Fibroblast of the aortic adventitia (primary cell): ENCODE results near the gene PFKFB2. TPM values are rescaled to one million over a fixed set of nuclear protein-coding genes. Genes with fewer than 3 reads are reported as not detected.

Experiments
- DNase-seq: peaks from one replicate; pipeline ENCODE4 v3.0.0-alpha.2; 2010; ENCODE audit warnings: low read depth
- H3K4me3 ChIP-seq: 2 replicates; pipeline ENCODE4 v1.5.1; 2011; ENCODE audit warnings: low read depth, mild to moderate bottlenecking, control low read depth, low read length, moderate library complexity
- total RNA-seq: library from RNA; depleted of rRNA; stranded (reverse); fragments of >200 nt; gene quantifications from 2 replicates; pipeline ENCODE4 v1.2.3, GENCODE V29; 2012; ENCODE audit warnings: low replicate concordance
- TF ChIP-seq, protein P1 (sequence below): IDR thresholded peaks from 2 replicates; pipeline ENCODE4 v1.5.1; 2011; ENCODE audit warnings: mild to moderate bottlenecking, low read length, control low read depth, inconsistent platforms; ENCODE audit not compliant: insufficient read depth

The PFKFB2 gene
- total RNA-seq, 1 donor: 6.9 TPM

DNA sequence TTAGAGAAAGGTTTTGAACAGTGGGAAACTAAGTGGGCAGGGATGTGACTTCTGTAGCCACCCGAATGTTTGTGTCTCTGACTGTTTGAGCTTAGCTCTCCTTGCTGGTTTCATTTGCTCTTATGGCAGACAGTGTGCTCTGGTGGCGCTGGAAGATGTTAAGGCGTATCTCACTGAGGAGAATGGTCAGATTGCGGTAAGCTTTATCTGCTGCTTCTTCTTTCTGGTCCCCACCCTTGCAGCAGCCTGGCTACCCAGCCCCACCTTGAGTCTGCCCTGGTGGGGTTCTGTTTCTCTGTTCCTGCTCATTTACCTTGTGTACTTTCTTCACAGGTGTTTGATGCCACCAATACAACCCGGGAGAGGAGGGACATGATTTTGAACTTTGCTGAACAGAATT is 9.9 kb downstream of the PFKFB2 start:
- H3K4me3 ChIP-seq: no peak overlapping the region
- TF ChIP-seq, protein P1, sequence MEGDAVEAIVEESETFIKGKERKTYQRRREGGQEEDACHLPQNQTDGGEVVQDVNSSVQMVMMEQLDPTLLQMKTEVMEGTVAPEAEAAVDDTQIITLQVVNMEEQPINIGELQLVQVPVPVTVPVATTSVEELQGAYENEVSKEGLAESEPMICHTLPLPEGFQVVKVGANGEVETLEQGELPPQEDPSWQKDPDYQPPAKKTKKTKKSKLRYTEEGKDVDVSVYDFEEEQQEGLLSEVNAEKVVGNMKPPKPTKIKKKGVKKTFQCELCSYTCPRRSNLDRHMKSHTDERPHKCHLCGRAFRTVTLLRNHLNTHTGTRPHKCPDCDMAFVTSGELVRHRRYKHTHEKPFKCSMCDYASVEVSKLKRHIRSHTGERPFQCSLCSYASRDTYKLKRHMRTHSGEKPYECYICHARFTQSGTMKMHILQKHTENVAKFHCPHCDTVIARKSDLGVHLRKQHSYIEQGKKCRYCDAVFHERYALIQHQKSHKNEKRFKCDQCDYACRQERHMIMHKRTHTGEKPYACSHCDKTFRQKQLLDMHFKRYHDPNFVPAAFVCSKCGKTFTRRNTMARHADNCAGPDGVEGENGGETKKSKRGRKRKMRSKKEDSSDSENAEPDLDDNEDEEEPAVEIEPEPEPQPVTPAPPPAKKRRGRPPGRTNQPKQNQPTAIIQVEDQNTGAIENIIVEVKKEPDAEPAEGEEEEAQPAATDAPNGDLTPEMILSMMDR: no peak
- DNase-seq: no peak

DNA sequence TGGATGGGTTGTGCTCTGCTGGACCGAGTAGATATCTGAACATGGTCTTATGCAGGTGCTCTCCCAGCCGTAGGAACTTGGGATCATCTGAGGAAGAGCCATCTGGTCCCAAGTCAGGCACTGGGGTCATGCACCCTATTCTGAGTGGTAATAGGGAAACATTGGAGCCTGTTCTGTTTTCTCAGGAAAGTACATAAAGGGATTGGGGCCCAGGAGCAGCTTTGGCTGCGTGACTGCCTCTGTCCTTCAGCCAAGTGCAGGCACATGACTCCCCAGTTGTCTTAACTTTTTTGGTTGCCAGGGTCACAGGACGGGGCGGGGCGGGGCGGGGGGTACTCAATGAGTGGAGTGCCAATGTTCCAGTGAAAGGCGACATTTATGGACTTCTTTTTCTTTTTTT is 11.5 kb downstream of the PFKFB2 start:
- TF ChIP-seq, protein P1: no peak
- no peak for DNase-seq
- no peak overlapping the region for H3K4me3 ChIP-seq

DNA sequence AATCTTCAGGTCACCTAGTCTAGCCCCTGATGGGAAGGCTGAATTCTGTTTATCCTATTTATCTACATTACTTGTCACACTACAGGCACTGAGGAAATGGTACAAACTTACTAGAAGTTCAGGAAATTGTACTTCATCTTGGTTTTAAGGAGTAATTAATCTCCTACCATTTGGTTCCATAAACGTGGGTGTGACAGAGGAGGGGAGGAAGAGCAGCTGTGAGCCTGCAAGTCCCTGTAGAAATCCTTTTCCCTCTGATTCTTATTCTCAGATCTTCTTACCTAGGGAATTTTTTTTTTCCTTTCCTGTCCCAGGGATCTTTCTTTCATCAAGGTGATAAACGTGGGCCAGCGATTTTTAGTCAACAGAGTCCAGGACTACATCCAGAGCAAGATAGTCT is 14.1 kb downstream of the PFKFB2 start:
- H3K4me3 ChIP-seq: no peak overlapping the region
- DNase-seq: no peak
- TF ChIP-seq, protein P1: no peak

DNA sequence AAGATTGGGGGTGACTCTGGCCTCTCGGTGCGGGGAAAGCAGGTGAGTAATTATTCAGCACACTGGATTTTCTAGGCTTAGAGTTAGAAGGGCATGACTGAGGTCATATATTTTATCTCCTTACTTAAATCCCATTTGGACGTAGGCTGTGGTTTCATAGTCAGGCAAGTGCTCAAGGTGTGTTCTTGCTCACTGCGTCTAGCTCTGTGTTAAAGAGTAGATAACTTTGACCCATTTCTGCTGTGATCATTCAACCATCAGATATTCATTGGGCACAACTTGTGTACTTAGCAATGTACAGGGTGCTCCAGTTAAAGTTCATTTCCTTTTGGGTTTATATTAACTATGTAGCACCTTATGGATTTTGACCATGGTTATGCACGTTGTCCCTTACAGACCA is 14.6 kb downstream of the PFKFB2 start:
- H3K4me3 ChIP-seq: no peak overlapping the region
- no peak for DNase-seq
- TF ChIP-seq, protein P1: no peak

DNA sequence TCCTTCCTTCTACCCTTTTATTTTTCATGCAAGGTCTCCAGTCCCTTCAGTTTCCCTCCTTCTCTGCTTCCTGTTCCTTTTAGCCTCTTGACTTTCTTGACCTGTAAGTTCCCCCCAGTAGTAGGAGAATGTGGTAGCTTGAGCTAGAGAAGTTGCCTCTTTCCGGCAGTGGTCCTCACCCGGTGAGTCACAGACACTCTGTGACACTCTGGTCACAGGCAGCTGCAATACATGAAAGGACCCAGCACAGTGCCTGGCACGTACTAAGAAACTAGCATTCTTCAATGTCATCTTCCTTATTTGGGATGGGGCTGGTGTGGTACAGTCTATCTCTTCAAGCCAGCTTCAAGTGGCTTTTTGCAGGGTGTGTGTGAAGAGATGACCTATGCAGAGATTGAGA is 16.0 kb downstream of the PFKFB2 start:
- DNase-seq: no peak
- TF ChIP-seq, protein P1: no peak
- no peak overlapping the region for H3K4me3 ChIP-seq

DNA sequence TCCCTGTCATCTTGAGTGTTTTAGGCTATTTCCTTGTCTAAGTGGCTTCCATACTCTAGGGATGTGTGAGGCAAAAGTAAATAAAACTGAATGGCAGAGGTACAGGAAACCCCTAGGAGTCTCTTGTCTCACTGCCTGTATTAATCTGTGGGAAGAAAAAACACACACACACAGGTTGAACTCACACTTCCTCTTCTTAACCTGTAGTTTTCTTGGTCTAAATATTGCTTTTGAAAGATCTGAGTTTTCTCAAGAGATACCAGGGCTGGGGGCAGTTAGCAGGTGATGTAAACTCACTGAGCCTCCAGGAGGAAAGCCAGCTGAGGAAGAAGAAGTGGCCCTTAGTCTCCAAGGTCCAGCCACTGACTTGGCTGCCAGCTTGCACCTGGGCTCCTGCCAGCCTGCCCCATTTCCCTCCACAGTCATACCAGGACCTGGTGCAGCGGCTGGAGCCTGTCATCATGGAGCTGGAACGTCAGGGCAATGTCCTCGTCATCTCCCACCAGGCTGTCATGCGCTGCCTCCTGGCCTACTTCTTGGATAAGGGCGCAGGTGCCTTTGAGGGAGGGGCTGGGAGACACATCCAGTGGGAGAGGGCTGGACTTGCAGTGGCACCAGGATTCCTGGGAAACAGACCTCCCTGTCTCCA is 16.9 kb downstream of the PFKFB2 start:
- TF ChIP-seq, protein P1: no peak
- DNase-seq: no peak
- H3K4me3 ChIP-seq: no peak overlapping the region

DNA sequence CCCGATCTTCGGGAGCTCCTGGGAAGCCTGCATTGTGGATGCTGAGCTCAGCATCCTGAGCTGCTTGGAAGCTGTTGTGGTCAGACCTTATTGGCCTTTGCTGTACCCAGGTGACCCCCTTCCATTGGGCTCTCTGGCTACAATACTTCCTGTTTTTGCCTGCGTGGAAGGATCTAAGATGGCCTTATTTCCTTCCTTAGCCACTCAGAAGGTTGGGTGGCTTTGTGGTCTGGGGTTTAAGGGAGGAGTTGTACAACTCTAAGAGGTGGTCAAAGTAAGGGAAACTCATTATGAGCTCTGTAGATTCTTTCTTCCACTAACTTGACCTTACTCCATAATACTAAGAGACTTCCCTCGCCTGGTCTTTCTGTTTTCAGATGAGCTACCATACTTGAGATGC is 17.7 kb downstream of the PFKFB2 start:
- no peak for DNase-seq
- H3K4me3 ChIP-seq: no peak overlapping the region
- TF ChIP-seq, protein P1: no peak
